ENCODE results near the gene HIVEP3.

GRCh38 chr1:41632781-41633575, 285.7 kb downstream of the HIVEP3 start:
- TF ChIP-seq CTCF (IDR thresholded peaks at IDR 0.05) (no peak), EZH2 (IDR thresholded peaks at IDR 0.05) (no peak), EZH2phosphoT487 (IDR thresholded peaks at IDR 0.05) (no peak)
